ENCODE data around the gene WDR93.
A peak's percentile ranks its signal among the peaks of the same experiment; 100 is the strongest.

- TF ChIP-seq CTCF (IDR thresholded peaks at IDR 0.05 in 8 of 11, conservative IDR thresholded peaks at IDR 0.05 in 3 of 11), result no peak
- TF ChIP-seq POLR2AphosphoS5 (IDR thresholded peaks at IDR 0.05), result peak; percentile 40 to 64 (median 58)
- TF ChIP-seq POLR2A (IDR thresholded peaks at IDR 0.05), result no peak
Observed at GRCh38 chr15:89662893-89663626, 27.6 kb upstream of the WDR93 start.

Data from spleen (tissue), 7 donors.